GM21390 (cell line): Measurements from ENCODE around the gene CAPZA1.
A peak's percentile ranks its signal among the peaks of the same experiment; 100 is the strongest.
"Not testable (repeated sequence)": the region's sequence is repeated elsewhere in the genome, so short reads cannot be mapped to it uniquely, and the experiment has no call there.

ENCODE experiments used
- ATAC-seq: cut with Tn5 transposase; IDR thresholded peaks from one replicate; pipeline ENCODE4 v1.9.1; 2021; ENCODE audit not compliant: unreplicated experiment

CAPZA1 gene

DNA sequence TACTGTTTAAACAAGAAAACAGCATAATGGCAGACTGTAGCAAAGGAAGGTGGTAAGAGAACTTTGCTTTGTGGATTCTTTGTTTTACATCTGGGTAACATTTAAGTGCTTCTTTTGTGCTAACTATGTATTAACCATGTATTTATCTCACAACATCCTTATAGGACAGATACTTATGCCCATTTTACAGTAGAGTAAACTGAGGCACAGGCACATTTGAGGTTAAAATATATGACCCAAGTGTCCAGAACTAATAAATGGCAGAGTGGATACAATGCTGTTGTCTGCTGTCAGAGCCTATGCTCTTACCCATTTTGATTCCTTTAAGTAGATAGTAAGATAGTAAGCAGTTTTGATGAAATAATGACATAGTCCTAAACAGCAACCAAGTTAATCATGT is 7.3 kb downstream of the CAPZA1 start:
- no peak for ATAC-seq

DNA sequence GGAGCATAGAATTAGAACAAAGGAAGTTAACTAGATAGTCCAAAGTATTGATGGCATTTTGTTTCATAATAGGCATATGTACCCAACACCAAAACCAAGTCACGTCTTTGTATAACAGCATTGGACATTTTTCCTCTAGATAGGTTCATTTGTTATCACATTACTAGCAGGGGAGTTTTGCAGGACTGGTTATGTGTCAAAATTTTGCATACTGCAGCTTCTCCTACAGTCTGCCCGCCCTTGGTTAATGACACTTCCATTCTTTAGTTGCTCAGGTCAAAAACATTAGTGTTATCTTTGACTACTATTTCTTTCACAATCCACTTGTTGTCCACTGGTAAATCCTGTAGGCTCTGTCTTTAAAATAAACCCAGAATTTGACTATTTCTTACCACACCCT is 8.9 kb downstream of the CAPZA1 start:
- no peak for ATAC-seq

DNA sequence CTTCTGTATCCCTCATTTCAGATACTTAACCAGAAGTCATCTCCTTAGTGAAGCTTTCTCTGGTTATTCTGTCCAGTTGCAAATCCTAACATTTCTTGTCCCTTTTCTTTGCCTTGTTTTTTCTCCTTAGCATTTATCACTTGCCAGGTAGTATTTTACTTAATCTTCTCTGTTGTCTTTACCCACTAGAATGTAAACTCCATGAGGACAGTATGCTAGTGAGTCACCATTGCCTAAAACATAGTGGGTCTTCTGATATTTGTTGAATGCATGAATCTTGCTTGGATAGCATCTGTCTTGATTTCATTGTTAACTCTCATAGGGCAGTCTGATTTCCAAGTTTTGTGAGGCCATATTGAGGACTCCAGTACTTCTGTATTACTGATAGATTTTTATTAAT is 9.6 kb downstream of the CAPZA1 start:
- ATAC-seq = no peak

DNA sequence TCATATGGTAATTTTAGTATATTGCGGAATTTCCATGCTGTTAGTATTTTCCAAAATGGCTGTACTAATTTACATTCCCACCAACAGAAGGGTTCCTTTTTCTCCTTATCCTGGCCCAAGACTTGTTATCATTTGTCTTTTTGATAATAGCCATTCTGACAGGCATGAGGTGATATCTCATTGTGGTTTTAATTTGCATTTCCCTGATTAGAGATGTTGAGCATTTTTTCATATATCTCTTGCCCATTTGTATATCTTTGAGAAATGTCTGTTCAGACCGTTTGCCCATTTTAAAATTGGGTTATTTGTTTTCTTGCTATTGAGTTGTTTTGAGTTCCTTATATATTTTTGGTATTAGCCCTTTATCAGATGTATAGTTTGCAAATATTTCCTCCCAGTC is 14.0 kb downstream of the CAPZA1 start:
- no peak for ATAC-seq

DNA sequence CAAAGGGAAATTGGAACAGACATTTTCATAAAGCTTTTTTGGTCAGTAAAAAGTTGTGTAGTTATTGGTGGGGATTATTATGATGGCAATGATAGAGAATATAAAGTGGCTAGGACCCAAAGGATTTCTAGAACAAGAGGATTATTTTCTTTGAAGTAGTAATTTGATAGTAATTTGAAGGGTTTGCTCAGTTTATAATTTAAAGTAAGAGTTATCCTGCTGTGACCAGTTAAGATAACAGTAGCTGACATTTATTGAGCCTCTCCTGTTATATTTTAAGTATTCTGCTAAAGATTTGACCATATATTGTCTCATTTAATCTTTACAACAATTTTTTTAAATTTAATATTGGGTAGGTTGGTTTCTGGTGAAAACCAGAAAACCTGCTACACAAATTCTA is 14.7 kb downstream of the CAPZA1 start:
- ATAC-seq = no peak

DNA sequence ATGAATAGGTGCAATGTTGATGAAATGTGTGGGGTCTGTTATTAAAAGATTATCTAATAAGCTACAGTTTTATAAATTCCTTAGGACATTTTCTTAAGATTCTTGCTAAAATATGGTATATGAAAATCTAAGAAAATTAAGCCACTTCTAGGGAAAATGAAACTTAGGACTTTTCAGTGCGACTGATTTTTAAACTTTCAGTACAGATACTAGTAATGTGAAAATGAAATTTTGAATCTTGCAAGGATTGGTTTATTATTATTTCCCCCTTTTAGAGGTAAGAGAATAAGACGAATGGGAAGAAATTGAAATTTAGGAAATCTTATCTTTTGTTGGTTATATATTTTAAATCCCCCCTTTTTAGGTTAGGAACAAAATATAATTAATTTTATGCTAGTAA is 16.4 kb downstream of the CAPZA1 start:
- ATAC-seq = no peak

DNA sequence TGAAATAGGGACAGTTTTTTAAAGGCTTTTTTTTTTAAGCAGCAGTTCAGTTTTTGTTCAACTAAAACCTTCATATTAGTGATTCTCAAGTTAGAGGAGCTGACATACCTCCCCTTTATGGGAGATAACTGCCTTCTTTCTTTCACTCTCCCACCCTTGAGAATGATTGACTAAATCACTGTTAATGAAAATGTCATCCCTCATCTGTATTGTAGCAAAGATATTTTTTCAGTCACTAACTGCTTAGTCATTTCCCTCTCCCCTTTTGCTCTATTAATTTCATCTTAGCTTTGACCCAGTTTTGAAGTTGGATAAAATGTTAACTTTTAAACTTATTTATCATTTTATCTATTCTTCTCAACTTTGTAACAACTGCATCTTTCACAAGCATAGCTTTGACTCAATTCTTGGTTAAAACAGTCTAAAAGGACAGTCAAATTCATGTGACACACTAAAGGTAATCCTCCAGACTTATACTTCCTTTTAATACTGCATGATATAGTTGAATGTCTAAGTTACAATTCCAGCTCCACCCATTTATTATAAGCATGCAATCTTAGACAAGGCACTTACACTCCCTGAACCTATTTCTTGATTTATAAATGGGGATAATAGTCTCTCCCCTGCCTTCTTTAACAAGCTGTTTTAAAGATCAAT is 17.1 kb downstream of the CAPZA1 start:
- no peak for ATAC-seq

DNA sequence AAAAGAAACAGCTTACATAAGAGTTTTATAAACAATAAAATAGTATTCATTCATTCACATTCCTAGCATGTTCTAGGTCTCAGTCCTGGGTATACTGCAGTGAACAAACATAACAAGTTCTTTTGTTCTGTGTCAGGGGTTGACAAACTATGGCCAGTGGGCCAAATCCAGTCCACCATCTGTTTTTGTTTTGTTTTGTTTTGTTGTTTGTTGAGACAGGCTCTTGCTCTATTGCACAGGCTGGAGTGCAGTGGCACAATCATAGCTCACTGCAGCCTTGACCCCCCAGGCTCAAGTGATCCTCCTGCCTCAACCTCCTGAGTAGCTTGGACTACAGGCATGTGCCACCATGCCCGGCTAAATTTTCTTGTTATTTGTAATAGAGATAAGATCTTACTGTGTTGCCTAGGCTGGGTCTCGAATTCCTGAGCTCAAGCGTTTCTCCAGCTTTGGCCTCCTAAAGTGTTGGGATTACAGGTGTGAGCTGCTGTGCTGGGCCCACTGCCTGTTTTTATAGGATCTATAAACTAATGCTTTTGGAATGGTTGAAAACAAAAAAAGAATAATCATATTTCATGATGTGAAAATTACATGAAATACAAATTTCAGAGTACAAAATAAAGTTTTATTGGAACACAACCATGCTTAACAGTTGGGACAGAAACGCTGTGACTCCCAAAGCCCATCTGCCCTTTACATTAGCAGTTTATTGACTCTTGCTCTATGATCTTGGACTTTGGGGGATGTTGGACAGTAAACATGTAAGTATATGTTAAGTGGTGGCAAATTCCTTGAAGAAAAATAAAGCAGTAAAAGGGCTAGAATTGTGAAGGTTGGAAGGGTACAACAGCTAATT is 17.9 kb downstream of the CAPZA1 start:
- ATAC-seq = no peak

DNA sequence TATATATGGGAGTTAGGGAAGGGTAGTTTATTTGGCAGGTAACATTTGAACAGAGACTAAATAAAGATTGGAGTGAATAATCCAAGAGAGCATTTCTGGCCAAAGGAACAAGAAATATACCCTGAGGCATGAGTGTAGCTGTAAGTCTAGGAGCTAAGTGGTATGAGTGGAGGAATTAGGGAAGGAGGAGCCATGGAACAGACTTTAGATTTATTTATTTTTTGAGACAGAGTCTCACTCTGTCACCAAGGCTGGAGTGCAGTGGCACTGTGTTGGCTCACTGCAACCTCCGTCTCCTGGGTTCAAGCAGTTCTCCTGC is 18.4 kb downstream of the CAPZA1 start:
- ATAC-seq = no peak

DNA sequence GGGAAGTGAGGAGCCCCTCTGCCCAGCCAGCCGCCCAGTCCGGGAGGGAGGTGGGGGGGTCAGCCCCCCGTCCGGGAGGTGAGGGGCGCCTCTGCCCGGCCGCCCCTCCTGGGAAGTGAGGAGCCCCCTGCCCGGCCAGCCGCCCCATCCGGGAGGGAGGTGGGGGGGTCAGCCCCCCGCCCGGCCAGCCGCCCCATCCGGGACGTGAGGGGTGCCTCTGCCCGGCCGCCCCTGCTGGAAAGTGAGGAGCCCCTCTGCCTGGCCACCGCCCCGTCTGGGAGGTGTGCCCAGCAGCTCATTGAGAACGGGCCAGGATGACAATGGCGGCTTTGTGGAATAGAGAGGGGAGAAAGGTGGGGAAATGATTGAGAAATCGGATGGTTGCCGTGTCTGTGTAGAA is 20.8 kb downstream of the CAPZA1 start:
- not testable (repeated sequence) for ATAC-seq

DNA sequence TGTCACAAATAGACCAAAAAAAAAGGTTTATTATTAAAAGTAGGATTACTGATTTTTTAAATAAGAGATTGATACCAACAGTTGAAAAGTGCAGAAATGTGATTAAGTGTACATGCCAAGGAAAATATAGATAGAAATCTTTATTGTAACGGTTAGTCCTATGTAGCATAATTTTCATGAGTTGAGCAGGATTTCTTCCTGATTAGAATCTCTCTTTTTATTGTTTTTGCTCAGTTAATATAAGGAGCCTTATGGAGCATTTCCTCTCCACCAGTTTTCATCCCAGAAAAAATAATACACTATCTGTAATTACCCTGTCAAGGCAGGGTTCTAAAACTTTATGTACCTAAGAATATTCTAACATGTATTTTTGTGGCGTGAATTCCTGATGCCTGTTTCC is 23.4 kb downstream of the CAPZA1 start:
- no peak for ATAC-seq

DNA sequence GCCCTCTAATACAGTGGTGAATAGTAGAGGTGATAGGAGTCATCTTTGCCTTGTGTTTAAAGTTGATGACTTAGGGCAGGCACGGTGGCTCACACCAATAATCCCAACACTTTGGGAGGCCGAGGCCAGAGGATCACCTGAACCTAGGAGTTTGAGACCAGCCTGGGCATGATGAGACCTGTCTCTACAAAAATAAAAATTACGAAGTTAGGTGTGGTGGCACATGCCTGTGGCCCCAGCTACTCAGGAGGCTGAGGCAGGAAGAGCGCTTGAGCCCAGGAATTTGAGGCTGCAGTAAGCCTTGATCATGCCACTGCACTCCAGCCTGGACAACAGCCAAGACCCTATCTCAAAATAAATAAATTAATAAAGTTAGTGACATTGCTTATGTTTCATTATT is 26.6 kb downstream of the CAPZA1 start:
- no peak for ATAC-seq

DNA sequence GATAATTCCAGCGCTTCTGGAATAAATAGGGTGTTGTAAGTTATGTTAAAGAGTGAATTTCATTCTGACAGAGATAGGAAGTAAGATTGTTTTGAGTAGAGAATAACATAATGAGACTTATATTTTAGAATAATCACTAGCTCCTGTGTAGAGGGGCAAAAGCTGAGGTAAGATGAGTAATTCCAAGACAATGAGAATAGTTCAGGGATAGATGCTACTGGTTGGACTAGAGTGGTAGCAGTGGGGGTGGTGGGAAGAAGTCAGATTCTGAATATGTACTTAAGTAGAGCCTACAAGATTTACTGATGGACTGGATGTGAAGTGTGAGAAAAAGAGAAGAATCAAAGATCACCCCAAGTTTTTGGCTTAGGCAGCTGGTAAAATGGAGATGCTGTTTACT is 31.6 kb downstream of the CAPZA1 start:
- ATAC-seq = no peak

DNA sequence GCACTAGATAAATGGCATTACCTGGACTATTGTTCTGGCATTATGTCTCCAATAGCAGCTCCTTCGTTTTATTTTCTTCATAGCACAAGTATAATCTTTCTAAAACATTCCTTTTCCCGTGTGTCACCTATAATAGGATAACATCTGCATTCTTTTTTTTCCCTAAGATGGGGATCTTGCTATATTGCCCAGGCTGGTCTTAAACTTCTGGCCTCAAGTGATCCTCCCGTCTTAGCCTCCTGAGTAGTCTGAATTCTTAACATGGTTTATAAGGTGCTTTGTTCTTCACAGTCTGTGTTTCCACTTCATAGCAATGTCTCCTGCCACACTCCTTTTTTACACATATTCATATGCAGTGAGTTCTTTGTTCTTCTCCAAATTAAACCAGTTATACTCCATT is 46.2 kb downstream of the CAPZA1 start:
- ATAC-seq = no peak

DNA sequence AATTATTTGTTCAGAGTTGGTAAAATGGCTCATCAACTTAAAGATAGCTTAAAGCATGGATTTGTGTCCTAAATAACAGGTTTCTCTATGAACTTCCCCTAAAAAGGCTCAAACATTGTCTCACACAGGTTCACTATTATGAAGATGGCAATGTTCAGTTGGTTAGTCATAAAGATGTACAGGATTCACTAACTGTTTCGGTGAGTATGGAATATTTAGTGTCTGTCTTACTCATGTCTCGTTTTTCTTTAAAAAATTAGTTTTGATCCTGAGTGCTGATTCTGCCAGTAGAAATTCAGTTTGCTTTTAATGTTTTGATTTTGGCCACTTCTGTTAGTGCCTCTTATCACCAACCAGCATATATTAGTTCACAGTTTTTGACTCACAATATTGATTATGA is 47.3 kb downstream of the CAPZA1 start:
- ATAC-seq = no peak

DNA sequence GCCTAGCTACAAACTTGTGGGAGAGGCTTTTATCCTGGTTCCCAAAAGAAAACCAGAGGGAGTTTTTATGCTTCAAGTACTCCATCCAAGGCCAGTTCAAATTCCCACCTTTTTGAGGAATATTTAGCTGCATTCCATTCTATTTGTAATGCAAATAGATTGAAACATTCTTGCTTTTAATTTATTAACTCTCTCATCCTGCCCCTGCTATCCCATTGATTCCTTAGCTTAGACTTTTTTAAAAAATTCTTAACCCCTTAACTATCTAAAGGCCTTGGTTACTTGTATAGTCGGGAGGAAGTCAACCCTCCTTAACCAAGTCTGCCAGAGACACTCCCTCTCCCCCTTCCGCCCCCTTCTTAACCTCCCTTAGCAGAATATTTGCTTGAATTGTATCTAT is 52.4 kb downstream of the CAPZA1 start:
- ATAC-seq = no peak

DNA sequence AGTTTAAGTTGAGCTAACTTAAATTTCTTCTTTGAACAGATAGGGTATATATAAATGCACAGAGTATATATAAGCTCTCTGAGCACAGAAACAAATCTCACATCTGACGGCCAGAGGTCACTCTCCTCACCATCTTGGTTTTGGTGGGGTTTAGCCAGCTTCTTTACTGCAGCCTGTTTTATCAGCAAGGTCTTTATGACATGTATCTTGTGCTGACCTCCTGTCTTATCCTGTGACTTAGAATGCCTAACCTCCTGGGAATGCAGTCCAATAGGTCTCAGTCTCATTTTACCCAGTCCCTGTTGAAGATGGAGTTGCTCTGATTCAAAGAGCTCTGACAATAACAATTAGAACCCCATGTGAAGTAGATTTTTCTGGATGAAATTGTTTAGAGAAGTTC is 53.2 kb downstream of the CAPZA1 start:
- no peak for ATAC-seq

DNA sequence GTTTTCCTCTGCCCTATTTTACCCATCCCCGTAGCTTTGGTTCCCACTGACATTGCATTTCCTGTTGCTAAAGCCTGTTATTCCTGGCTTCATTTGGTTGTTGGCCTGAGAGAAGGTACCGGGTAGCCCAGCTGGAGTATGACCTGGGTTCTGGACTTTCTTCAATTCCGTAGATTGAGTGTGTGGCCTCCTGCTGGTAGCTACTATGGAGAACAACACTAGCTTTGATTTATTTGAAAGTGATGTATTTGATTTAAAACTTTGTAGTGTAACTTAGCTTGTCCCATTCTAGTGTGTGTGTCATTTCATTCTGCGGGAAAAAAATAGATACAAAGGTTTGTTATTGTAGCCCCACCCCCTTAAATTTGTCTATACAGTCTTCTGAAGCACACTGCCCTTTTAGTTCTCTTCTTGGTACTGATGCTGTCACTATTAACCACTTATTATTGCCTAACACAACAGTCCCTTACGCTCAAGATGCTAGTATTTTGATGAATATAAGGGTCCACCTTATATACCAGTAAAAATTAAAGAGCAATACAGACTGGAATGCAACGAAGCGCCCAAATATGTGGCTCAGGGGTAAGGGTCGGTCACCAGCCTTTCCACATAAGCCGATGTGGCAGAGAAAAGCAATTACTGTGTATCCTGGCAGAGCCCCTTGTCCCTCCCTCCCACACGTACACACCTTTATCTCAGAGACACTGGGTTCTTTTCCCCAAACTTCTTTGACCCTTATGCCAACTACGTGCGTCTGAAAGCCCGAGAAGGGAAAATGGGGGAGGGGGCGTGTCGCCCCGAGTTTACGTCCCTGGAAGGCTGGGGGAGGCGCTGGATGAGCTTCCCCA is 54.2 kb downstream of the CAPZA1 start:
- ATAC-seq = no peak

DNA sequence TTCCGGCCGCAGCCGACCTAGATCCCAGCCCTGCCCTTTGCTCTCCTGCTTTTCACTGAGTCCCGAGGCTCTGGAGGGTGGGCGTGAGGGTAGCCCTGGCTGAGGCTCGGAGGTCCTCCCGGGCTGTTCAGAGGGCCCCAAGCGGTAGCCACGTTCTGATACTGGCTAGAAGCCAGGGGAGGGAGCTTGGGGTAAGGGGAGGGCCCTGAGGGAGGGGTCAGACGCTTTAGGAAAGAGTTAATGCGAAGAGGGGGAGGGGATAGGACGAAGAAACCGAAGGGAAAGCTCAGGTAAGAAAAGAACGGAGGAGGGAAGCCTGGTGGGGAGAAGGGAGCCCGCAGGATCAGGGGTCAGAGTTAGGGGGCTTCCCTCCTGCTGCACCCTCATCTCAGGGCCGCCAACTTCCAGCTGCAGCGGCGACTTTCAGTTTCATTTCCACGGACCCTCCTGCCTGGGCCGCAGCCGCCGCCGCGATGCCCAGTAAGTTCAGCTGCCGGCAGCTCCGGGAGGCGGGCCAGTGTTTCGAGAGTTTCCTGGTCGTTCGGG is 54.9 kb downstream of the CAPZA1 start, which contains the start of gene MOV10:
Gene MOV10 (plus strand): TSS at position 220 of the 546 bp plus-strand sequence. CDS start 254 bp downstream, at position 474.
- ATAC-seq = peak; percentile 57

DNA sequence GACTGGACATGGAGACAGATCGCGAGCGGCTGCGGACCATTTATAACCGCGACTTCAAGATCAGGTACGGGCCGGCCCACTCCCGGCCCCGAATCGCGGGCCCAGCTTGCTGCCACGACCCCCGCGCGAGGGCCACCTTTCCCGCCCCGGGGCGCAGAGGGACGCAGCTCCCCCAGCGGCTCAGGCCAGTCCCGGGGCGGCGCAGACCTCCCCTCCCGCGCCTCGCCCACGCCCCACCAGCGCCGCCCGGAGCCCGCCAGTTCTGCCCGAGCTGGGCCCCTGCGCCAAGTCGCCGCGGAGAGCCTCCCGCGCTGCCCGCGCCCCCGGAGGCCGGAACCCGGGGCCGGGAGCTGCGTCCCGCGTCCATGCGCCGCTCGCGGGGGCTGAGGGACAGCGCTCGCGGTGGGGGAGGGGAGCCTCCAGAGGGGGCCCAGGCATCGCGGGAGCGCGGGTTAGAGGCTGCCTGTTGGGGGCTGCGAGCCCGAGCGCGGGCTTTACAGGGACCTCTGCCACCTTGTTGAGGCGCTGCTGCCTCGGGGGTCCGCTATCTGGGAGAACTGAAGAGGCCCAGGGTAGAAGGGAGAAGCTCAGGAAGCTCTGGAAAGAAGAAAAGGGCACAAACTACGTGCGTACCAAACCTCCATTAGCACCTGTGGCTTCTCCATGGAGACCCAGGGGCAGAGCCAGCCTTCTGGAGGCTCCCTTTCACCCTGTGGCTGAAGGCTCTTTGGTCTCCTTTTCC is 55.5 kb downstream of the CAPZA1 start:
- ATAC-seq = peak; percentile 44
